ENCODE measurements around the gene IFITM1.
"Not testable (repeated sequence)": the region's sequence is repeated elsewhere in the genome, so short reads cannot be mapped to it uniquely, and the experiment has no call there.

GRCh38 chr11:363443-363805 lies 49.6 kb downstream of the IFITM1 start:
- TF ChIP-seq, protein P1, sequence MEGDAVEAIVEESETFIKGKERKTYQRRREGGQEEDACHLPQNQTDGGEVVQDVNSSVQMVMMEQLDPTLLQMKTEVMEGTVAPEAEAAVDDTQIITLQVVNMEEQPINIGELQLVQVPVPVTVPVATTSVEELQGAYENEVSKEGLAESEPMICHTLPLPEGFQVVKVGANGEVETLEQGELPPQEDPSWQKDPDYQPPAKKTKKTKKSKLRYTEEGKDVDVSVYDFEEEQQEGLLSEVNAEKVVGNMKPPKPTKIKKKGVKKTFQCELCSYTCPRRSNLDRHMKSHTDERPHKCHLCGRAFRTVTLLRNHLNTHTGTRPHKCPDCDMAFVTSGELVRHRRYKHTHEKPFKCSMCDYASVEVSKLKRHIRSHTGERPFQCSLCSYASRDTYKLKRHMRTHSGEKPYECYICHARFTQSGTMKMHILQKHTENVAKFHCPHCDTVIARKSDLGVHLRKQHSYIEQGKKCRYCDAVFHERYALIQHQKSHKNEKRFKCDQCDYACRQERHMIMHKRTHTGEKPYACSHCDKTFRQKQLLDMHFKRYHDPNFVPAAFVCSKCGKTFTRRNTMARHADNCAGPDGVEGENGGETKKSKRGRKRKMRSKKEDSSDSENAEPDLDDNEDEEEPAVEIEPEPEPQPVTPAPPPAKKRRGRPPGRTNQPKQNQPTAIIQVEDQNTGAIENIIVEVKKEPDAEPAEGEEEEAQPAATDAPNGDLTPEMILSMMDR (conservative IDR thresholded peaks at IDR 0.05; ENCODE audit: low read depth, low read length): not testable (repeated sequence)
- TF ChIP-seq POLR2A (IDR thresholded peaks at IDR 0.05; ENCODE audit: low read depth, low read length): not testable (repeated sequence)

Data from IMR-90 (cell line).